ENCODE results near the gene MSANTD1.

DNA sequence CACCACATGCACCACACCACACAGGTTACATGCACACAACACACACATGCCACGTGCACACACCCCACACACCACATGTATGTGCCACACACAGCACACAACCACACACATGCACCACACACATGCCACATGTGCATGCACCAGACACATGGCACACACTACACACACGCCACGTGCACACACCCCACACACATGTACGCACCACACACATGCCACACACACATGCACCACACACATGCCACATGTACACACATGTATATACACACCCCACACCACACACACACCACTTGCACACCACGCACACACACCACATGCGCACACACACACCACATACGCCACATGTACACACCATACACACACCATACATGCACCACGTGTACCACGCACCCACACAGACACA lies 19.6 kb upstream of the MSANTD1 start:
- TF ChIP-seq, protein P1, sequence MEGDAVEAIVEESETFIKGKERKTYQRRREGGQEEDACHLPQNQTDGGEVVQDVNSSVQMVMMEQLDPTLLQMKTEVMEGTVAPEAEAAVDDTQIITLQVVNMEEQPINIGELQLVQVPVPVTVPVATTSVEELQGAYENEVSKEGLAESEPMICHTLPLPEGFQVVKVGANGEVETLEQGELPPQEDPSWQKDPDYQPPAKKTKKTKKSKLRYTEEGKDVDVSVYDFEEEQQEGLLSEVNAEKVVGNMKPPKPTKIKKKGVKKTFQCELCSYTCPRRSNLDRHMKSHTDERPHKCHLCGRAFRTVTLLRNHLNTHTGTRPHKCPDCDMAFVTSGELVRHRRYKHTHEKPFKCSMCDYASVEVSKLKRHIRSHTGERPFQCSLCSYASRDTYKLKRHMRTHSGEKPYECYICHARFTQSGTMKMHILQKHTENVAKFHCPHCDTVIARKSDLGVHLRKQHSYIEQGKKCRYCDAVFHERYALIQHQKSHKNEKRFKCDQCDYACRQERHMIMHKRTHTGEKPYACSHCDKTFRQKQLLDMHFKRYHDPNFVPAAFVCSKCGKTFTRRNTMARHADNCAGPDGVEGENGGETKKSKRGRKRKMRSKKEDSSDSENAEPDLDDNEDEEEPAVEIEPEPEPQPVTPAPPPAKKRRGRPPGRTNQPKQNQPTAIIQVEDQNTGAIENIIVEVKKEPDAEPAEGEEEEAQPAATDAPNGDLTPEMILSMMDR (conservative IDR thresholded peaks at IDR 0.05), result no peak
- TF ChIP-seq ZFX (IDR thresholded peaks at IDR 0.05), result no peak

All from C4-2B (cell line).